ENCODE results near the gene SLC5A10. TPM values are rescaled to one million over a fixed set of nuclear protein-coding genes. Genes with fewer than 3 reads are reported as not detected.

Gene SLC5A10
- total RNA-seq, 4 donors from 2014 or later, result not detected

DNA sequence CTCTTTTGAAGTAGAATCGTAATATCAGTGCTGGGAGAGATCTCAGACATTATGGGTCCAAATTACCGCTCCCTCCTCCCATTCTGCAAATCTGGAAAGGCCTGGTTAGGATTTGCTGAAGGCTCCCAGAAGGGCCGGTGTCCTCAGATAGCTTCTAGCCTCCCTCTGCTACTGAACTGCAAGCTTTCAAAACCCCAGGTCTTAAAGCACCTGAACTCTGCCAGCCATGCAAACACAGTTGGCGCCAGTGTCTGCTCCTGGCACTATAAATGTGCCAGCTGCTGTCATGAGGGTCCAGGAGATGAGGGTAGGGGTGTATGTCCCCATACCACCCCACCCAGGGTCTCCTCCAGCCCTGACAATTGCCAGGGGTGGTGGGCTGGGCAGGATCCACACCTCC, 24.2 kb downstream of the SLC5A10 start:
- ATAC-seq (ENCODE audit: low FRiP score) (no peak), DNase-seq (ENCODE audit: low spot score) (no peak)
- TF ChIP-seq, protein P1, sequence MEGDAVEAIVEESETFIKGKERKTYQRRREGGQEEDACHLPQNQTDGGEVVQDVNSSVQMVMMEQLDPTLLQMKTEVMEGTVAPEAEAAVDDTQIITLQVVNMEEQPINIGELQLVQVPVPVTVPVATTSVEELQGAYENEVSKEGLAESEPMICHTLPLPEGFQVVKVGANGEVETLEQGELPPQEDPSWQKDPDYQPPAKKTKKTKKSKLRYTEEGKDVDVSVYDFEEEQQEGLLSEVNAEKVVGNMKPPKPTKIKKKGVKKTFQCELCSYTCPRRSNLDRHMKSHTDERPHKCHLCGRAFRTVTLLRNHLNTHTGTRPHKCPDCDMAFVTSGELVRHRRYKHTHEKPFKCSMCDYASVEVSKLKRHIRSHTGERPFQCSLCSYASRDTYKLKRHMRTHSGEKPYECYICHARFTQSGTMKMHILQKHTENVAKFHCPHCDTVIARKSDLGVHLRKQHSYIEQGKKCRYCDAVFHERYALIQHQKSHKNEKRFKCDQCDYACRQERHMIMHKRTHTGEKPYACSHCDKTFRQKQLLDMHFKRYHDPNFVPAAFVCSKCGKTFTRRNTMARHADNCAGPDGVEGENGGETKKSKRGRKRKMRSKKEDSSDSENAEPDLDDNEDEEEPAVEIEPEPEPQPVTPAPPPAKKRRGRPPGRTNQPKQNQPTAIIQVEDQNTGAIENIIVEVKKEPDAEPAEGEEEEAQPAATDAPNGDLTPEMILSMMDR (IDR thresholded peaks at IDR 0.05), result no peak

DNA sequence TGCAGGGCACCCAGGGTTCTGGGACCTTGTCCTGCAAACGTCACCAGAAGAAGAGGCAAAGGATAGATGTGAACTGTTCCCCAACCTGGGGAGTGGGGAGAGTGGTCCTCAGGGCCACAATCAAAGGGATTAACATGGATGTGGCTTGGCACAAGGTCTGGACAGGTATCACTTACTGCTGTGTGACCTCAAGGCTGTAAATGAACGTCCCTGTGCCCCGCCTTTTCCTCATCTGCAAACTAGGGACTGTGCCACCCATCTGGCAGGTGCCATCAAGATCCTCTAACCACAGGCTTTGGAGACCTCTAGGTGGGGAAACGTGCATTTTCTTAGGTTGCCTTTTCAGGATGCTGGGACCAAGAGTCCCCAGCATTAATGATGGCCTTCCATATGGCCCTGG, 25.1 kb downstream of the SLC5A10 start:
- no peak for DNase-seq (ENCODE audit: low spot score)
- TF ChIP-seq, protein P1 (IDR thresholded peaks at IDR 0.05), result no peak
- no peak for ATAC-seq (ENCODE audit: low FRiP score)

DNA sequence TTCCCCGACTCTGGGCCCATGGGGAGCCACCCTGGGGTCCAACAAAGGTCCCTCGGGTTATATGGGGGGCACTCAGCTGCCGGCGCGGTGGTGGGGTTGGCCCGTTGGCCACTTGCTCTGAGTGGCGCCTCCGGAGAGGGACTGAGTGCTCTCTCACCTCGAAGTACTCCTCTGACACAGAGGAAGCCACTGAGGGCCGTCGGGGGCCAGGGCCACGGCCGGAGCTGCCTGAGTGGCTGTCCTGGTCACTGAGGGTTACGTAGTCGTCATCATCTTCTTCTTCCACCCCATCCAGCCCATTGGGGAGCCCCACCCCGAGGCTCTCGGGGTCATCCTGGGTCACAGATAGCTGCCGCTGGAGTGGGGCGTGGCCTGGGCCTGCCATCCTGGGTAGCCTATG, 25.7 kb downstream of the SLC5A10 start:
- ATAC-seq (ENCODE audit: low FRiP score), result no peak
- TF ChIP-seq, protein P1 (IDR thresholded peaks at IDR 0.05), result no peak
- DNase-seq (ENCODE audit: low spot score), result no peak

DNA sequence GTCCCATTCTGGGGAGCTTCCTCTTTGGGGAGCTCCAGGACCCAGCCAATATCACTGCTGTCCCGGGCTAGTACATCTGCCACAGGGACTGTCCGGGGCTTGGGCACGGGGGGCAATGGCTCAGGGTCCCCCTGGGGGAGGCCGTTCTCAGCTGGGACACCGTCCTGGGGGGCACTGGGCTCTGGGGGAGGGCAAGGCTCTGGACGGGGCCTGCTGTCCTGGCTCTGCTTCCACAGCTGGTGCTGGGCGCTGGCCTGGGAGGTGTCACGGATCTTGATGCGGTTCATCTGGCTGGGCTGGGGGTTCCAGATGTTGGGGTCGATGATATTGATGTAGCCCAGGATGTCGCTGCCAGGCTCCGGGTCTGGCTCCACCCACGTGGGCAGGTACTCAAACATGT, 26.1 kb downstream of the SLC5A10 start:
- TF ChIP-seq, protein P1 (IDR thresholded peaks at IDR 0.05), result no peak
- ATAC-seq (ENCODE audit: low FRiP score) (no peak), DNase-seq (ENCODE audit: low spot score) (no peak)

DNA sequence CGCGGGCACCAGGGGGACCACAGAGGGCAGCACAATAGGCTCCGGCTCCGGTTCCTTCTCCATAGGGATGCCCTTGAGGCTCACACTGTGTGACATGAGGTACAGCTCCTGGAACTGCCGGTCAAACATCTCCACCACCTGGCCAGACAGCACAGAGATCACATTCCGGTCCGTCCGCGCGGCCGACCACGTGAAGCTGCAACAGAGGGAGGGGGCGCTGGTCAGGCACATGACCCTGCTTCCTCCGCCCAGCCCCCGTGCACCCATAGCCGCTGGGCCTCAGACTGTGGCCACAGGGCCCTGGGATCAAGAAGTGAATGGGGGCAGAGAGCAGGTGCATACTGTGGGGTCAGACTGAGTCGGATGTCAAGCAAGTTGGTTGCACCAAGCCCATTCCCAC, 26.7 kb downstream of the SLC5A10 start:
- ATAC-seq (ENCODE audit: low FRiP score), result no peak
- TF ChIP-seq, protein P1 (IDR thresholded peaks at IDR 0.05), result no peak
- no peak for DNase-seq (ENCODE audit: low spot score)

DNA sequence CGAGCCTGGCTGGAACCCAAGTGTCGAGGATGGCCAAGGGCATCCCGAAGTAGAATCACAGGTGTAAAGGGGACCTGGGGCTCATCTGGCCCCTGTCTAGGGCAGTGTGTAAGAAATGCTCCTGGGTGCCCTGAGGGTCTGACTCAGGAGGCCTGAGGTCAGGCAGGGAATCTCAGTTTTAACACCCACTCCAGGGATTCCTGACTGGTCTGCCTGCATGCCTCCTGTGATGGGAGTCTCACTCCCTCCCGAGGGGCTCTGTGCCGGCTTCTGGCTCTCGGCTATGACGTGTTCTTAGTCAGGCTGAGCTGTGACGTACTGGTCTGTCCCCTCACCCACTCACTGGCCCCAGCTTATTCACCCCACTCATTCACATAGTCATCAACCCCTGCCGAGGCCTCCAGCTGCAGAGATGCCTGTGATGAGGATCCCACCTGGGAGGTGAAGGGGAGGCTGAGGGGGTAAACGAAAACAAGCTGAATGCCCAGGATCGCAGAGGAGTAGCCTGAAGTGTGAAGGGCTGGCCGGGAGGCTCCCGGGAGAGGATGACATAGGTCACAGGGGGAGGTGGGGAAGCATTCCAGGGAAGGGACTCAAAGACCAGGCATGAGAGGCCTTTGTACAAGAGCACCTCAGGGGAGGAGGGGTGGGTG, 28.8 kb downstream of the SLC5A10 start:
- TF ChIP-seq, protein P1 (IDR thresholded peaks at IDR 0.05), result no peak

DNA sequence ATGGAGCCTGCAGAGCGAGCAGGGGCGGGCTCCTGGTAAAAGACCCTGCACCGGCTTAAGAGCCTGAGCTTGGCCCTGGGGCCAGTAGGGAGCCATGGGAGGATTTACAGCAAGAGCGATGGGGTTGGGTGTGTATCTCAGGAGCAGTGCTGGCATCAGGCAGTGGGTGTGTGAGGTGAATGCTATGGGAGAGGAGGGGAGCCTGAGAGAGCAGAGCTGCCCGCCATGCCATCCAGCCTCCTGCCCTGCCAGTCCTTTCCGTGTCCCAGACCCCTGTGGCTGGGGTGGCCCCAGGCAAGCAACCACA, 29.3 kb downstream of the SLC5A10 start:
- ATAC-seq (ENCODE audit: low FRiP score), result no peak
- TF ChIP-seq, protein P1 (IDR thresholded peaks at IDR 0.05), result no peak
- no peak for DNase-seq (ENCODE audit: low spot score)

More for the DNA sequence above, 28.8 kb downstream of the SLC5A10 start:
- ATAC-seq (ENCODE audit: low FRiP score), result no peak
- no peak for DNase-seq (ENCODE audit: low spot score)

Data from omental fat pad (tissue), 4 donors.